PC-3 (cell line): Measurements from ENCODE around the gene TMEM164.

Source experiments
- EZH2 ChIP-seq: fragments of 300-600 bp; sonication (generic); IDR thresholded peaks from one replicate; pipeline ENCODE4 v1.6.1; 2017; ENCODE audit warnings: antibody characterized with exemption, mild to moderate bottlenecking, low read length; ENCODE audit not compliant: unreplicated experiment
- TF ChIP-seq, protein P1 (sequence below): fragments of 300-600 bp; sonication (generic); conservative IDR thresholded peaks from 2 replicates; pipeline ENCODE4 v1.5.1; 2017; ENCODE audit warnings: antibody characterized with exemption, low read depth, mild to moderate bottlenecking, low read length

DNA sequence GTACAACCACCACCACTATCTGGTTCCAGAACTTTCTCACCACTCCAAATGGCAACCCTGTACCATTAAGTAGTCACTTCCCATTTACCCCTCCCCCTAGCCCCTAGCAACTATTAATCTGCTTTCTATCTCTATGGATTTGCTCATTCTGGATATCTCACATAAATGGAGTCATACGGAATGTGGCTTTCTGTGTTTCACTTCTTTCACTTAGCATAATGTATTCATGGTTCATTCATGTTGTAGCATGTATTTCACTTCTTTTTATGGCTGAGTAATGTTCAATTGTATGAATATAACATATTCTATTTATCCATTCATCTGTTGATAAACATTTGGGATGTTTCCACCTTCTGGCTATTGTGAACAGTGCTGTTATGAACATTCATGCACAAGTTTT is 210.3 kb downstream of the TMEM164 start:
- TF ChIP-seq, protein P1, sequence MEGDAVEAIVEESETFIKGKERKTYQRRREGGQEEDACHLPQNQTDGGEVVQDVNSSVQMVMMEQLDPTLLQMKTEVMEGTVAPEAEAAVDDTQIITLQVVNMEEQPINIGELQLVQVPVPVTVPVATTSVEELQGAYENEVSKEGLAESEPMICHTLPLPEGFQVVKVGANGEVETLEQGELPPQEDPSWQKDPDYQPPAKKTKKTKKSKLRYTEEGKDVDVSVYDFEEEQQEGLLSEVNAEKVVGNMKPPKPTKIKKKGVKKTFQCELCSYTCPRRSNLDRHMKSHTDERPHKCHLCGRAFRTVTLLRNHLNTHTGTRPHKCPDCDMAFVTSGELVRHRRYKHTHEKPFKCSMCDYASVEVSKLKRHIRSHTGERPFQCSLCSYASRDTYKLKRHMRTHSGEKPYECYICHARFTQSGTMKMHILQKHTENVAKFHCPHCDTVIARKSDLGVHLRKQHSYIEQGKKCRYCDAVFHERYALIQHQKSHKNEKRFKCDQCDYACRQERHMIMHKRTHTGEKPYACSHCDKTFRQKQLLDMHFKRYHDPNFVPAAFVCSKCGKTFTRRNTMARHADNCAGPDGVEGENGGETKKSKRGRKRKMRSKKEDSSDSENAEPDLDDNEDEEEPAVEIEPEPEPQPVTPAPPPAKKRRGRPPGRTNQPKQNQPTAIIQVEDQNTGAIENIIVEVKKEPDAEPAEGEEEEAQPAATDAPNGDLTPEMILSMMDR, result no peak
- no peak for TF ChIP-seq EZH2
